ENCODE measurements around the gene C5orf22. TPM values are rescaled to one million over a fixed set of nuclear protein-coding genes. Genes with fewer than 3 reads are reported as not detected.

C5orf22 gene
- total and polyA plus RNA-seq, 4 donors = 4.6 to 10.3 (median 7.0) TPM

DNA sequence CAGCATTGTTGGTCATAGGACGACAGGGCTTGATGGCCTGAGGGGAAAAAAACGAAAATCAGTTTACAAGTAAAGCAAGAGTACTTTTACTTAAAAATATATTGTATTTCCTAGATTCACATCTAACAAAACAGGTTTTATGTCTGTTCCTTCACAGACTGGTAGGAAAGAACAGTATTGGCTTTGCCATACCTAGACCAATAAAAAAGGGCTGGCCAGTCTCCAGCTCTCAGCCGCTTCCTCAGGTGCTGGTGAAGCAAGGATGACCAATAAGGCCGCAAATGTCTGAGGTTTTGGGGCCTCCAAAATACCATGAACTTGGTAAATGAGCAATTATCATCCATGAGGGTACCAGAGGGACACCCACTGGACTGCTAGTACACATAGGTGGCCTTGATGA, 36.8 kb upstream of the C5orf22 start:
- Histone ChIP-seq H3K4me3 (ENCODE audit: low read depth in 1 of 3, low read length in 3 of 3) (no peak overlapping the region), H3K4me1 (ENCODE audit: control insufficient read depth in 4 of 4, insufficient read depth in 4 of 4, low read length in 3 of 4) (no peaks in the 10 kb centered on the region), H3K36me3 (ENCODE audit: control insufficient read depth in 4 of 4, insufficient read depth in 3 of 4, low read depth in 1 of 4, low read length in 3 of 4) (peaks cover 10 to 53% (median 36%) of the 10 kb centered on the region in 4 donors), H3K9me3 (ENCODE audit: control insufficient read depth in 4 of 4, low read length in 3 of 4) (no peaks in the 10 kb centered on the region), H3K27me3 (ENCODE audit: control insufficient read depth in 4 of 4, insufficient read depth in 4 of 4, low read length in 3 of 4) (no peaks in the 10 kb centered on the region), H3K9ac (ENCODE audit: low read depth in 1 of 2, low read length in 2 of 2) (no peak overlapping the region), H3K27ac (ENCODE audit: low read depth in 1 of 2, low read length in 2 of 2) (no peak overlapping the region)
- TF ChIP-seq JUND (IDR thresholded peaks at IDR 0.05) (no peak), GABPA (IDR thresholded peaks at IDR 0.05 in 1 of 2, conservative IDR thresholded peaks at IDR 0.05 in 1 of 2) (no peak), FOXA1 (IDR thresholded peaks at IDR 0.05) (no peak), RAD21 (IDR thresholded peaks at IDR 0.05) (no peak), EGR1 (IDR thresholded peaks at IDR 0.05; ENCODE audit: low read depth in 2 of 2) (no peak), FOXA2 (IDR thresholded peaks at IDR 0.05) (no peak)
- TF ChIP-seq, protein P1, sequence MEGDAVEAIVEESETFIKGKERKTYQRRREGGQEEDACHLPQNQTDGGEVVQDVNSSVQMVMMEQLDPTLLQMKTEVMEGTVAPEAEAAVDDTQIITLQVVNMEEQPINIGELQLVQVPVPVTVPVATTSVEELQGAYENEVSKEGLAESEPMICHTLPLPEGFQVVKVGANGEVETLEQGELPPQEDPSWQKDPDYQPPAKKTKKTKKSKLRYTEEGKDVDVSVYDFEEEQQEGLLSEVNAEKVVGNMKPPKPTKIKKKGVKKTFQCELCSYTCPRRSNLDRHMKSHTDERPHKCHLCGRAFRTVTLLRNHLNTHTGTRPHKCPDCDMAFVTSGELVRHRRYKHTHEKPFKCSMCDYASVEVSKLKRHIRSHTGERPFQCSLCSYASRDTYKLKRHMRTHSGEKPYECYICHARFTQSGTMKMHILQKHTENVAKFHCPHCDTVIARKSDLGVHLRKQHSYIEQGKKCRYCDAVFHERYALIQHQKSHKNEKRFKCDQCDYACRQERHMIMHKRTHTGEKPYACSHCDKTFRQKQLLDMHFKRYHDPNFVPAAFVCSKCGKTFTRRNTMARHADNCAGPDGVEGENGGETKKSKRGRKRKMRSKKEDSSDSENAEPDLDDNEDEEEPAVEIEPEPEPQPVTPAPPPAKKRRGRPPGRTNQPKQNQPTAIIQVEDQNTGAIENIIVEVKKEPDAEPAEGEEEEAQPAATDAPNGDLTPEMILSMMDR (IDR thresholded peaks at IDR 0.05; ENCODE audit: low read depth, low read length, missing input control) = no peak
- 97% methylated on average over 4 of the region's 4 CpGs for WGBS
- no peak for DNase-seq (ENCODE audit: low spot score)

DNA sequence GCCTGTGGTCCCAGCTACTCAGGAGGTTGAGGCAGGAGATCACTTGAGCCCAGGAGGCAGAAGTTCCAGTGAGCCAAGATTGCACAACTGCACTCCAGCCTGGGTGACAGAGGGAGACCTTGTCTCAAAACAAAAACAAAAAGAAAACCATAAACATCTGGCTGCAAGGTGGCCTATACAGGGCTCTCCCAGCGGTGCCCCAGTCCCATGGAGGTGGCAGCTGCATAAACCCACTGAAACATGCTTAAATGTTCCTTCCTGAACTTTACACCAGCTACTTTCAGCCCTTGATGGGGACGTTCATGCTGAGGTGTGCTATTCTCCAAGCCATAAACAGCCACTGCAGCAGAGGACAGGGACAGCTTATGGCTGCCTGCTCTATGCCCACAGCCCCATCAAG, 35.8 kb upstream of the C5orf22 start:
- 93% methylated on average over 2 of the region's 2 CpGs for WGBS
- no peaks in the 10 kb centered on the region for H3K4me1 ChIP-seq (ENCODE audit: control insufficient read depth in 4 of 4, insufficient read depth in 4 of 4, low read length in 3 of 4)
- no peak overlapping the region for H3K27ac ChIP-seq (ENCODE audit: low read depth in 1 of 2, low read length in 2 of 2)
- H3K9ac ChIP-seq (ENCODE audit: low read depth in 1 of 2, low read length in 2 of 2) = no peak overlapping the region
- peaks cover 10 to 59% (median 35%) of the 10 kb centered on the region in 4 donors for H3K36me3 ChIP-seq (ENCODE audit: control insufficient read depth in 4 of 4, insufficient read depth in 3 of 4, low read depth in 1 of 4, low read length in 3 of 4)
- no peak for TF ChIP-seq FOXA1 (IDR thresholded peaks at IDR 0.05)
- TF ChIP-seq, protein P1 (IDR thresholded peaks at IDR 0.05; ENCODE audit: low read depth, low read length, missing input control) = no peak
- no peak for TF ChIP-seq EGR1 (IDR thresholded peaks at IDR 0.05; ENCODE audit: low read depth in 2 of 2)
- TF ChIP-seq, protein P2, sequence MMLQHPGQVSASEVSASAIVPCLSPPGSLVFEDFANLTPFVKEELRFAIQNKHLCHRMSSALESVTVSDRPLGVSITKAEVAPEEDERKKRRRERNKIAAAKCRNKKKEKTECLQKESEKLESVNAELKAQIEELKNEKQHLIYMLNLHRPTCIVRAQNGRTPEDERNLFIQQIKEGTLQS (IDR thresholded peaks at IDR 0.05) = no peak
- no peak for TF ChIP-seq JUND (IDR thresholded peaks at IDR 0.05)
- TF ChIP-seq RAD21 (IDR thresholded peaks at IDR 0.05) = no peak
- no peak for TF ChIP-seq SP1 (IDR thresholded peaks at IDR 0.05)
- no peak for TF ChIP-seq TAF1 (conservative IDR thresholded peaks at IDR 0.05)
- TF ChIP-seq GABPA (IDR thresholded peaks at IDR 0.05 in 1 of 2, conservative IDR thresholded peaks at IDR 0.05 in 1 of 2) = no peak
- H3K27me3 ChIP-seq (ENCODE audit: control insufficient read depth in 4 of 4, insufficient read depth in 4 of 4, low read length in 3 of 4) = no peaks in the 10 kb centered on the region
- no peaks in the 10 kb centered on the region for H3K9me3 ChIP-seq (ENCODE audit: control insufficient read depth in 4 of 4, low read length in 3 of 4)
- no peak overlapping the region for H3K4me3 ChIP-seq (ENCODE audit: low read depth in 1 of 3, low read length in 3 of 3)
- no peak for DNase-seq (ENCODE audit: low spot score)

DNA sequence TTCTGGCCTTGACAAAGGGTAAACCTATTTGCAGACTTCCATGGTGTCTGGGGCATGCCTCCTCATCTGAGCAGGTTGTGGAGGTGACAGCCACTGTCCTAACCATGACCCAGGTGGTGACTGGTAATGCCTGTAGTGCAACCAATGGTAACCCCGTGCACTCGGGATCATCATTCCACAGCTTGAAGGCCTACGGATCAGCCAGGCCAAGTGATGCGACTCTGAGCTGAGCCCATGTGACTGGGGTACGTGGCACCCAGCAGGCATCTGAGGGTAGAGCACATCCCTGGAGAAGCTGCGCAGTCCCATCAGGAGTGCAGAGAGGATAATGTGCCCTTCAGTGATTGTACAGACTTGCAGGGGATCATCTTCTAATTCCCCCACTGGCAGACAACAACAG, 35.2 kb upstream of the C5orf22 start:
- TF ChIP-seq RAD21 (IDR thresholded peaks at IDR 0.05) = no peak
- TF ChIP-seq, protein P3, sequence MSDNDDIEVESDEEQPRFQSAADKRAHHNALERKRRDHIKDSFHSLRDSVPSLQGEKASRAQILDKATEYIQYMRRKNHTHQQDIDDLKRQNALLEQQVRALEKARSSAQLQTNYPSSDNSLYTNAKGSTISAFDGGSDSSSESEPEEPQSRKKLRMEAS (IDR thresholded peaks at IDR 0.05) = no peak
- no peak for TF ChIP-seq GABPA (IDR thresholded peaks at IDR 0.05 in 1 of 2, conservative IDR thresholded peaks at IDR 0.05 in 1 of 2)
- no peak for TF ChIP-seq HNF4A (conservative IDR thresholded peaks at IDR 0.05)
- TF ChIP-seq FOXA2 (IDR thresholded peaks at IDR 0.05) = no peak
- no peak for TF ChIP-seq NR2F2 (IDR thresholded peaks at IDR 0.05)
- no peak for TF ChIP-seq HNF4G (IDR thresholded peaks at IDR 0.05)
- no peak for TF ChIP-seq YY1 (IDR thresholded peaks at IDR 0.05)
- TF ChIP-seq EGR1 (IDR thresholded peaks at IDR 0.05; ENCODE audit: low read depth in 2 of 2) = no peak
- TF ChIP-seq, protein P1 (IDR thresholded peaks at IDR 0.05; ENCODE audit: low read depth, low read length, missing input control) = no peak
- no peak for TF ChIP-seq SP1 (IDR thresholded peaks at IDR 0.05)
- TF ChIP-seq JUND (IDR thresholded peaks at IDR 0.05) = no peak
- WGBS = 97% methylated on average over 6 of the region's 6 CpGs
- Histone ChIP-seq H3K27me3 (ENCODE audit: control insufficient read depth in 4 of 4, insufficient read depth in 4 of 4, low read length in 3 of 4) (no peaks in the 10 kb centered on the region), H3K4me3 (ENCODE audit: low read depth in 1 of 3, low read length in 3 of 3) (no peak overlapping the region), H3K4me1 (ENCODE audit: control insufficient read depth in 4 of 4, insufficient read depth in 4 of 4, low read length in 3 of 4) (no peaks in the 10 kb centered on the region), H3K27ac (ENCODE audit: low read depth in 1 of 2, low read length in 2 of 2) (no peak overlapping the region), H3K9ac (ENCODE audit: low read depth in 1 of 2, low read length in 2 of 2) (no peak overlapping the region), H3K36me3 (ENCODE audit: control insufficient read depth in 4 of 4, insufficient read depth in 3 of 4, low read depth in 1 of 4, low read length in 3 of 4) (peaks cover 10 to 64% (median 37%) of the 10 kb centered on the region in 4 donors), H3K9me3 (ENCODE audit: control insufficient read depth in 4 of 4, low read length in 3 of 4) (no peaks in the 10 kb centered on the region)
- no peak for DNase-seq (ENCODE audit: low spot score)

Measured in liver (tissue), 9 donors.